LoVo (cell line): ENCODE results near the gene NARF.

Experiments
- DNase-seq: peaks from one replicate; pipeline ENCODE4 v3.0.0-alpha.2; 2016; ENCODE audit warnings: low spot score

The NARF gene

DNA sequence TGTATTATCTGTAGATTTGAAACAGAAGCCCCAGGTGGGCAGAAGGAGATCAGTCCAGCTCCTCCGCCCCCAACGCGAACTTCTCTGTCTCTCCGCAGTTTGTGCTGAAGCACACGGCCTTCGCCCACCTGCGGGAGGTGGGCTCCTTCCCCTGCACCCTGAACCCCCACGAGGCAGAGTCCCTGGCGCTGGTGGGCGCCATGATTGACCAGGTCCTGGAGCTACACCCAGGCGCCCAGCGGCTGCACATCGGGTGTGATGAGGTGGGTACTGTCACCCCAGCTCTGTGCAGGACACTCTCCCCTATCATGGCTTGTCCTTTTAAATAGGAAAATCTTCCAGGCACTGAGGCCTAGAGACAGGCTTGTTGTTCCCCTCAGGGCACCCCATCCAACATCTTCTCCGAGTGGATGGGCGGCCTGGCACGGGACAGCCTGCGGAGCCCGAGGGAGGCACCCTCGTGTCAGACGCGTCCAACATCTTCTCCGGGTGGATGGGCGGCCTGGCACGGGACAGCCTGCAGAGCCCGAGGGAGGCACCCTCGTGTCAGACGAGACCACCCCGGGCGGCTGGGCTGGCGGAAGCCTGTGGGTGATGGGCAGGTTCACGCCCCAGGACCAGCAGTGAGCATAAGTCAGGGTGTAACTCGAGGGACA is 24.9 kb upstream of the NARF start:
- no peak for DNase-seq

GRCh38 chr17:82434216-82434565 is 24.4 kb upstream of the NARF start:
- no peak for DNase-seq

DNA sequence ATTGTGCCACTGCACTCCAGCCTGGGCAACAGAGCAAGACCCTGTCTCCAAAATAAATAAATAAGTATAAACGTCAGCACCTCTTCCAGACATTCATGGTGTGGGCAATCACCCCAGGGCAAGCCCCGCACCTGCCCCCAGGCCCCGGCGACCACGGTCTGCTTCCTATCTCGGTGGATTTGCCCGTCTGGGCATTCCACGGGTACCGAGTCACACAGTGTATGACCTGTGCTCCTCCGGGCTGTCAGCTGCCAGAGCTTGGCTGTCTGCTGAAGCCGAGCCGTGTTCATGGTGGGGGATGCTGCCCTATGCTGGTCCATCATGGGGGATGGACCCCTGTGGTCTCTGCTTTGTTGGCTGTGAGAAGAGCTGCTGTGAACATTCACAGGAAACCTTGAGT is 23.4 kb upstream of the NARF start:
- DNase-seq = no peak

DNA sequence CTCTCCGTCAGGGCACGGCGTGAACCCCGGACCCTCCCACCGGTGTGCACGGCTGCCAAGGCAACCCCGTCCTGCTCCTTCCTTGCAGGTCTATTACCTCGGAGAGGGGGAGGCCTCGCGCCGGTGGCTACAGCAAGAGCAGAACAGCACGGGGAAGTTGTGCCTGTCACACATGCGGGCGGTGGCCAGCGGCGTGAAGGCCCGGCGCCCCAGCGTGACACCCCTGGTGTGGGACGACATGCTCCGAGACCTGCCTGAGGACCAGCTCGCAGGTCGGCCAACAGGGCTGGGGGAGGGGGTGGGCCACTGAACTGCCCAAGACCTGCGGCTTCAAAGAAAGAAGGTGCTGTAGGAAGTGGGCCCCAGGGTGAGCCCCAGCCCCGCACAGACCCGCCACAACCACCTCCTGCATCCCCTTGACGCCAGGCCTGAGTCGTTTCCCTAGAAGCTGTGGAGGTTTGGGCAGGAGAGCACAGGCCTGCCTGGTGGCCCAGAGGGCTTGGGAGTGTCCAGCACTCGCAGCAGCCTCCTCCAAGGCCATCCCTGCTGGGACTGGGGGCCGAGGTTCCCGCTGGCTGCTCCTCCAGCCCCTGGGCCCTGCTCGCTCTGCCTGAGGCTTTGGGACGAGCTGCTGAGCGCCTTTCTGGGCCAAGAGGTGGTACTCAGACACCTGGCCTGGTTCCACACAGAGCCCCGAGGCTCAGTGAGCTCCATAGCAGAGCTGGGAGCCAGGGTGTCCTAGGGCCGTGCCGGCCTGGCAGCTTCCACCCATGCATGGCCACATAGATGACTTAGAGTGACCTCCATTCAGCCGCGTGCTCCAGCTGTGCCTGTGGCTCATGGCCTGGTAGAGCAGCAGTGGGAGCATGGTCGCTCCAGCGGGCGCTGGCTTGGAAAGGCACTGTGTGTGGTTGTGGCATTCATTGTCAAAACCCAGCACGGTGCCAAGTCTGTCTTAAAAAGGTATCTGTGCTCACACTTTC is 22.6 kb upstream of the NARF start:
- DNase-seq = no peak

- no peak for DNase-seq
Observed at GRCh38 chr17:82436601-82437324, 21.8 kb upstream of the NARF start.

GRCh38 chr17:82437325-82437668 is 21.2 kb upstream of the NARF start:
- no peak for DNase-seq

GRCh38 chr17:82438401-82439193 is 19.9 kb upstream of the NARF start:
- no peak for DNase-seq

DNA sequence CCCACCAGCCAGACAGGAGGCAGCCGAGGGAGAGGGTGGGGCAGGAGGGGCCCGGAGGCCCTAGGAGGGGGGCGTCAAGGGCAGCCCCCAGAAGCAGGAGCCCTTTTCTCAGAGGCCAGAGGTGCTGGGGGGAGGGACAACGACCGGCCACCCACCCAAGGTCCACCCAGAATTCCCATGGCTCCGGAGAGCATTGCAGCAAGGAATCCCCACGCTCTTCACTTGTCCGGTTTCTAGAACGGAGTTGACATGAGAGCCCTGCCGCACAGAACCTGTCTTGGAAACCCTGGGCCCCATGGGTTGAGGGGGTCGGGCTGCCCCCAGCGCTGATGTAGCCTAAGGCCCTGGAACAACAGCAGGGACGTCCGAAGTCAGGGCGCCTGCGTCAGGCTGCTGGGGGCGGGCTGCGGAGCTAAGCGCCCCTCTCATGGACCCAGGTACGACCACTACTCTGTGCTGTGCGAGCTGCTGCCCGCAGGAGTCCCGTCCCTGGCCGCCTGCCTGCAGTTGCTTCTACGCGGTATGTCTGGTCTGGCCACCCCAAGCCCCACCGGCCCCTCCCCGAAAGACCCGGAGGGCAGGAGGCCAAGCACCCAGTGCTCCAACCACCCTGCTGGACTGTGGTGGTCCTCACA is 19.2 kb upstream of the NARF start:
- no peak for DNase-seq

DNA sequence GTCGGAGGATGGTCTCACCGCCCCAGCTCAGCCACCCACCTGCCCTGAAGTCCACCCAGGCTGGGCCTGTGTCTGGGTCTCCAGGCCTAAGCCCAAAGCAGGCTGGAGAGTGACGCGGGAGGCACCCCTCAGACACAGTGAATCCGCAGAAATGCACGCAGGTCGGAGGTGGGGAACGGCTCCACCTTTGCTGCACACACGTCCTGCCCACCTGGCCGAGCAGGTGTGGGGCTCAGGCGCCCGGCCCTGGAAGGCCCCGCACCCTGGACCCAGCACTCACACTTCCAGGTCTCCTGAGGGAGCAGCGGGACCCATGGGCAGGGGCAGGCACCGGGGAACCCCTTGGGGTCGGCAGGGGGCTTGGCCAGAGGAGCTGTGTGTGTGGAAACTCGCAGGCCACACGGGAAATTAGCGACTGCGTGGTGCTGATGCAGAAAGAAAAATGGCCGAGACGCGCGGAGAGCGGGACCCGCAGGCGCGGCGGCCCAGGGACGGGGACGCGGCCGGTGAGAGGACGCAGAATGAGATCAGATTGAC is 18.6 kb upstream of the NARF start:
- no peak for DNase-seq

GRCh38 chr17:82440469-82440981 is 18.0 kb upstream of the NARF start:
- DNase-seq = no peak

- DNase-seq = no peak
Observed at GRCh38 chr17:82440991-82441627, 17.4 kb upstream of the NARF start.

DNA sequence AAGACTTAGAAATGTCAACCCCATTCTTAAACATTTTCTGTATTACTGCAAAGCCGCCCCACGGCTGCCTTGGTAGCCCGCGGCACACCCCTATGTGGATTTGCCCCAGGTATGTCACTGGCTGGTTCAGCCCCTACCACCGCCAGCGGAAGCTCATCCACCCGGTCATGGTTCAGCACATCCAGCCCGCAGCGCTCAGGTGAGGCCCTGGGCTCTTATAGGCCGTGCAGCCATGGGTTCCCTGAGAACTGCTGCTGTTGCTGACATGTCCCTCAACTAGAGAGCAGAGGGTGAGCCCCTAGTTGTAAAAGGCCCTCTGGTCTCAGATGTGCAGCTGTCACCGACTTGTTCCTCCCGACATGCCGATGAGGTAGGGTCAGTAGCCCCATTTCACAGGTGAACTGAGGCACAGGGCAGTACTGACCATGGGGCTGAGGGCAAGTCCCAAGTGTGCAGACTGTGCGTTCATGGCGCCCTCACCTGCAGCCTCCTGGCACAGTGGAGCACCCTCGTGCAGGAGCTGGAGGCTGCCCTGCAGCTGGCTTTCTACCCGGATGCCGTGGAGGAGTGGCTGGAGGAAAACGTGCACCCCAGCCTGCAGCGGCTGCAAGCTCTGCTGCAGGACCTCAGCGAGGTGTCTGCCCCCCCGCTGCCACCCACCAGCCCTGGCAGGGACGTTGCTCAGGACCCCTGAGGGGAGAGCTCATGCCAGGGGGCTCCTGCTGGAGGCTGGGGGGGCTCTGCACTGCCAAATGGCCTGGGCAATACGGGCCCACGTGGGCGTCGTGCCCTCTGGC is 16.7 kb upstream of the NARF start:
- DNase-seq = no peak

GRCh38 chr17:82442643-82443464 is 15.7 kb upstream of the NARF start:
- no peak for DNase-seq

DNA sequence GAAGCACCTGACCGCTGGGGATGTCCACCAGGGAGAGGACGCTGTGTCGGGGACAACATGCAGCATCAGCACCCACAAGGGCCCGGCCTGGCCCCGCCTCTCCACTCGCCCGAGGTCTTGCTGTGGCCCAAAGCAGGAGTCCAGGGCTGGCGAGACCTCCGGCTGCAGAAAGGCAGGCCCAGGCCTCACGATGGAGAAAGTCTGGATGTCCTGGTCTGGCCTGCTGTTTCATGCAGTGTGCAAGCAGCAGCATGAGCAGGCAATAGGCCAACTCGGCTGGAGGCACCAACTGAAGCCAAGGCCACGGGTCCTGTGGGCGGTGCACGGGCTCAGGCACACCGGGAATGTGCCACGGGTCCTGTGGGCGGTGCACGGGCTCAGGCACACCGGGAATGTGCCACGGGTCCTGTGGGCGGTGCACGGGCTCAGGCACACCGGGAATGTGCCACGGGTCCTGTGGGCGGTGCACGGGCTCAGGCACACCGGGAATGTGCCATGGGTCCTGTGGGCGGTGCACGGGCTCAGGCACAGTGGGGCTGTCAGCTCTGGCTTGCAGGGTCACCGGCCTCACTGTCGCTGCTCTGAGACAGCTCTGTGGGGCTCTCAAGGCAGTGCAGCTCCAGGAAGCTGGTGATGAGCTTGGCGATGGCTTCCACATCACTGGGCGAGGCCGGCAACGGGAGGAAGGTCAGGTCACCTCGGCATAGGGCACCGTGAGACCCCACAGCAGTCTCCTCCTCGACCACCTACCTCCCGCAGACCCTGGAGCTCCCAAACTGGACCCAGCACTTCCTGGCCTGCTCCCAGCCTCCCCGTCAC is 14.9 kb upstream of the NARF start:
- DNase-seq = no peak

GRCh38 chr17:82444284-82444893 is 14.2 kb upstream of the NARF start:
- DNase-seq = no peak

GRCh38 chr17:82444941-82445521 is 13.5 kb upstream of the NARF start:
- no peak for DNase-seq

DNA sequence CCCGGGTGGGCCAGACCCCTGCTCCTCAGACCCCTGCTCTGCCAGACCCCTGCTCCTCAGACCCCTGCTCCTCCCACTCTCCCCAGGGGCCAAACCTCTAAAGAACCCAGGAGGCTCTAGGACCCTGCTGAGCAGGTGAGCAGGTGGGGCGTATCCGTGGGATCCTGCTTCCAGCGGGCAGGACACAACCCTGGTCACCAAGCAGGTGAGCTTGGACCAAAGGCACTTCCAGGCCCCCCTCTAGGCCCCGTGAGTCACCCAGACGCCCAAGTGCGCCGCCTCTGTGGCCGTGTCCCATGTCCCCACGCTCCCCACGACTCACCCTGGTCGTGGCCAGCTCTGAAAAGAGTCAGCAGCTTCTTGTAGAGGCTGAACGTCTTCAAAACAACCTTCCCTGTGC is 13.0 kb upstream of the NARF start:
- no peak for DNase-seq
